HFFc6 (cell line): Measurements from ENCODE around the gene TOMM20. TPM values are rescaled to one million over a fixed set of nuclear protein-coding genes. Genes with fewer than 3 reads are reported as not detected.

Source experiments
- DNase-seq: peaks from one replicate; pipeline ENCODE4 v3.0.0-alpha.2; 2018
- H3K27ac Mint-ChIP-seq: 2 replicates; pipeline ENCODE4 v1.8.0; 2020; ENCODE audit warnings: mild to moderate bottlenecking, mixed read lengths
- H3K27me3 Mint-ChIP-seq: 2 replicates; pipeline ENCODE4 v1.8.0; 2021; ENCODE audit warnings: mild to moderate bottlenecking, moderate library complexity, mixed read lengths; ENCODE audit not compliant: insufficient read depth
- H3K36me3 Mint-ChIP-seq: 2 replicates; pipeline ENCODE4 v1.8.0; 2021; ENCODE audit warnings: low read depth, mixed read lengths
- H3K4me1 Mint-ChIP-seq: 2 replicates; pipeline ENCODE4 v1.8.0; 2020; ENCODE audit warnings: low read depth, mixed read lengths
- H3K4me3 Mint-ChIP-seq: 2 replicates; pipeline ENCODE4 v1.8.0; 2020; ENCODE audit warnings: mild to moderate bottlenecking, moderate library complexity, mixed read lengths
- H3K9me3 Mint-ChIP-seq: 2 replicates; pipeline ENCODE4 v1.8.0; 2020; ENCODE audit warnings: mild to moderate bottlenecking, mixed read lengths
- CTCF ChIP-seq: fragments of 200-600 bp; sonication (generic); IDR thresholded peaks from 2 replicates; pipeline ENCODE4 v1.5.0; 2021; ENCODE audit warnings: antibody characterized with exemption, mild to moderate bottlenecking
- total RNA-seq, 6 experiments: library from RNA; stranded (reverse); fragmentation: NEBNext Ultra II Directional; extraction: Animal tissue kit (Norgen Biotek cat#: 25700); gene quantifications; 2 replicates in 1 of 6; 3 replicates in 5 of 6; pipeline ENCODE4 v1.2.3, GENCODE V29; 2021

The TOMM20 gene
- total RNA-seq, 6 experiments from 2014 or later = 98.4 to 126 (median 110) TPM

GRCh38 chr1:235145639-235146038 is 17.0 kb upstream of the TOMM20 start:
- no peak for DNase-seq
- Mint-ChIP-seq H3K27ac (no peak overlapping the region), H3K36me3 (peaks cover 25% of the 10 kb centered on the region), H3K27me3 (no peaks in the 10 kb centered on the region), H3K4me3 (no peak overlapping the region), H3K9me3 (no peaks in the 10 kb centered on the region), H3K4me1 (no peaks in the 10 kb centered on the region)
- no peak for TF ChIP-seq CTCF

- Mint-ChIP-seq H3K4me1 (no peaks in the 10 kb centered on the region), H3K9me3 (no peaks in the 10 kb centered on the region), H3K27ac (no peak overlapping the region), H3K36me3 (peaks cover 25% of the 10 kb centered on the region), H3K4me3 (no peak overlapping the region), H3K27me3 (no peaks in the 10 kb centered on the region)
- TF ChIP-seq CTCF = no peak
- DNase-seq = no peak
Observed at GRCh38 chr1:235142991-235143390, 14.4 kb upstream of the TOMM20 start.

- no peak overlapping the region for H3K27ac Mint-ChIP-seq
- no peak for DNase-seq
- H3K36me3 Mint-ChIP-seq = peaks cover 52% of the 10 kb centered on the region
- no peak overlapping the region for H3K4me3 Mint-ChIP-seq
- no peaks in the 10 kb centered on the region for H3K9me3 Mint-ChIP-seq
- no peak for TF ChIP-seq CTCF
- H3K4me1 Mint-ChIP-seq = peaks cover 8% of the 10 kb centered on the region; the same call in 1 of the 2 replicates
- no peaks in the 10 kb centered on the region for H3K27me3 Mint-ChIP-seq
Observed at GRCh38 chr1:235139315-235139714, 10.7 kb upstream of the TOMM20 start.

GRCh38 chr1:235138821-235139220 is 10.2 kb upstream of the TOMM20 start:
- Mint-ChIP-seq H3K36me3 (peaks cover 53% of the 10 kb centered on the region), H3K4me1 (peaks cover 8% of the 10 kb centered on the region; the same call in 1 of the 2 replicates), H3K4me3 (no peak overlapping the region), H3K27me3 (no peaks in the 10 kb centered on the region), H3K27ac (no peak overlapping the region), H3K9me3 (no peaks in the 10 kb centered on the region)
- no peak for DNase-seq
- TF ChIP-seq CTCF = no peak

GRCh38 chr1:235136111-235136510 is 7.5 kb upstream of the TOMM20 start:
- DNase-seq = no peak
- H3K9me3 Mint-ChIP-seq = no peaks in the 10 kb centered on the region
- no peak for TF ChIP-seq CTCF
- no peak overlapping the region for H3K4me3 Mint-ChIP-seq
- H3K27me3 Mint-ChIP-seq = no peaks in the 10 kb centered on the region
- peak overlapping the region; percentile 22; the same call in 1 of the 2 replicates for H3K27ac Mint-ChIP-seq
- peaks cover 8% of the 10 kb centered on the region; the same call in 1 of the 2 replicates for H3K4me1 Mint-ChIP-seq
- peaks cover 50% of the 10 kb centered on the region for H3K36me3 Mint-ChIP-seq

- H3K4me3 Mint-ChIP-seq = no peak overlapping the region
- H3K36me3 Mint-ChIP-seq = peaks cover 49% of the 10 kb centered on the region
- no peaks in the 10 kb centered on the region; the same call in 1 of the 2 replicates for H3K27me3 Mint-ChIP-seq
Observed at GRCh38 chr1:235134171-235134570, 5.5 kb upstream of the TOMM20 start.

More at GRCh38 chr1:235134171-235134570, 5.5 kb upstream of the TOMM20 start:
- no peak for TF ChIP-seq CTCF
- H3K27ac Mint-ChIP-seq = no peak overlapping the region
- H3K9me3 Mint-ChIP-seq = no peaks in the 10 kb centered on the region
- H3K4me1 Mint-ChIP-seq = peaks cover 12% of the 10 kb centered on the region
- DNase-seq = no peak
